Esophagus squamous epithelium (tissue), 5 donors: ENCODE measurements around the gene WNT7B. TPM values are rescaled to one million over a fixed set of nuclear protein-coding genes. Genes with fewer than 3 reads are reported as not detected.

ENCODE experiments used
- DNase-seq: peaks from one replicate; lab custom pipeline; 2025; lab: John Stamatoyannopoulos, UW
- H3K27ac ChIP-seq, 4 donors: fragments of 200-600 bp; sonication (generic); one replicate each; pipeline ENCODE4 v1.5.1; 2016 to 2019; ENCODE audit warnings: mild to moderate bottlenecking in 1 of 4
- H3K27me3 ChIP-seq, 4 donors: fragments of 200-600 bp; sonication (generic); 1 replicate in 3 of 4; 2 replicates in 1 of 4; pipeline versions ENCODE4 v1.5.1 to v1.6.0; 2017 to 2021; ENCODE audit warnings: antibody characterized with exemption in 1 of 4
- H3K36me3 ChIP-seq, 3 donors: fragments of 200-600 bp; sonication (generic); one replicate each; pipeline ENCODE4 v1.5.1; 2016 to 2019
- H3K4me1 ChIP-seq, 3 donors: fragments of 200-600 bp; sonication (generic); one replicate each; pipeline ENCODE4 v1.5.1; 2017 to 2019
- H3K4me3 ChIP-seq, 4 donors: fragments of 200-600 bp; sonication (generic); 1 replicate in 3 of 4; 2 replicates in 1 of 4; pipeline ENCODE4 v1.5.1; 2016 to 2019; ENCODE audit warnings: mild to moderate bottlenecking in 2 of 4, moderate library complexity in 1 of 4
- H3K9me3 ChIP-seq, 3 donors: fragments of 200-600 bp; sonication (generic); one replicate each; pipeline ENCODE4 v1.5.1; 2016 to 2019
- POLR2A ChIP-seq, 4 donors: fragments of 450-650 bp; IDR thresholded peaks; one replicate each; pipeline ENCODE4 v1.6.1; 2017; ENCODE audit warnings: antibody characterized with exemption in 4 of 4, mild to moderate bottlenecking in 4 of 4, moderate library complexity in 3 of 4
- WGBS, 2 donors: methylation state at CpG; one replicate each; pipeline ENCODE4 v1.1.5; 2018; 5-methylcytosine and 5-hydroxymethylcytosine counted together
- intact Hi-C: fragments of 100-400 bp; cut with DNase I; formaldehyde crosslinking; loops from one replicate; pipeline ENCODE4 v1.15.0; 2022
- total RNA-seq, 4 donors: library from RNA; depleted of rRNA; stranded (reverse); fragments of >200 nt; gene quantifications; one replicate each; pipeline ENCODE4 v1.1.0, GENCODE V29; 2016
- TF ChIP-seq, protein P1 (sequence below), 6 experiments: fragments of 450-650 bp in 4 of 6; fragments of 200-600 bp in 2 of 6; sonication (generic) in 2 of 6; IDR thresholded peaks; one replicate each; pipeline ENCODE4 v1.5.1; 2016 to 2019; ENCODE audit warnings: antibody characterized with exemption in 6 of 6, mild to moderate bottlenecking in 4 of 6, moderate library complexity in 4 of 6
- donor health status: DM: yes; HTN: yes; CAD: no.

WNT7B gene
- total RNA-seq, 4 donors from 2014 or later: 10.6 to 27.0 (median 16.1) TPM

- intact Hi-C loops: no loop called here
- TF ChIP-seq, protein P1, sequence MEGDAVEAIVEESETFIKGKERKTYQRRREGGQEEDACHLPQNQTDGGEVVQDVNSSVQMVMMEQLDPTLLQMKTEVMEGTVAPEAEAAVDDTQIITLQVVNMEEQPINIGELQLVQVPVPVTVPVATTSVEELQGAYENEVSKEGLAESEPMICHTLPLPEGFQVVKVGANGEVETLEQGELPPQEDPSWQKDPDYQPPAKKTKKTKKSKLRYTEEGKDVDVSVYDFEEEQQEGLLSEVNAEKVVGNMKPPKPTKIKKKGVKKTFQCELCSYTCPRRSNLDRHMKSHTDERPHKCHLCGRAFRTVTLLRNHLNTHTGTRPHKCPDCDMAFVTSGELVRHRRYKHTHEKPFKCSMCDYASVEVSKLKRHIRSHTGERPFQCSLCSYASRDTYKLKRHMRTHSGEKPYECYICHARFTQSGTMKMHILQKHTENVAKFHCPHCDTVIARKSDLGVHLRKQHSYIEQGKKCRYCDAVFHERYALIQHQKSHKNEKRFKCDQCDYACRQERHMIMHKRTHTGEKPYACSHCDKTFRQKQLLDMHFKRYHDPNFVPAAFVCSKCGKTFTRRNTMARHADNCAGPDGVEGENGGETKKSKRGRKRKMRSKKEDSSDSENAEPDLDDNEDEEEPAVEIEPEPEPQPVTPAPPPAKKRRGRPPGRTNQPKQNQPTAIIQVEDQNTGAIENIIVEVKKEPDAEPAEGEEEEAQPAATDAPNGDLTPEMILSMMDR (IDR thresholded peaks at IDR 0.05): no peak
- no peak for TF ChIP-seq POLR2A (IDR thresholded peaks at IDR 0.05)
- Histone ChIP-seq H3K36me3 (no peaks in the 10 kb centered on the region), H3K27ac (peak overlapping the region; percentile 72 to 97 (median 93)), H3K27me3 (no peaks in the 10 kb centered on the region), H3K4me1 (peaks cover 34 to 88% (median 58%) of the 10 kb centered on the region in 3 donors), H3K4me3 (no peak overlapping the region), H3K9me3 (peaks cover 0 to 7% (median 0%) of the 10 kb centered on the region in 3 donors)
- no peak for DNase-seq
- WGBS, 2 donors: 83 to 90% methylated on average over 1 to 4 of the region's 18 CpGs
Observed at GRCh38 chr22:46011627-46012181, 34.7 kb upstream of the WNT7B start.

DNA sequence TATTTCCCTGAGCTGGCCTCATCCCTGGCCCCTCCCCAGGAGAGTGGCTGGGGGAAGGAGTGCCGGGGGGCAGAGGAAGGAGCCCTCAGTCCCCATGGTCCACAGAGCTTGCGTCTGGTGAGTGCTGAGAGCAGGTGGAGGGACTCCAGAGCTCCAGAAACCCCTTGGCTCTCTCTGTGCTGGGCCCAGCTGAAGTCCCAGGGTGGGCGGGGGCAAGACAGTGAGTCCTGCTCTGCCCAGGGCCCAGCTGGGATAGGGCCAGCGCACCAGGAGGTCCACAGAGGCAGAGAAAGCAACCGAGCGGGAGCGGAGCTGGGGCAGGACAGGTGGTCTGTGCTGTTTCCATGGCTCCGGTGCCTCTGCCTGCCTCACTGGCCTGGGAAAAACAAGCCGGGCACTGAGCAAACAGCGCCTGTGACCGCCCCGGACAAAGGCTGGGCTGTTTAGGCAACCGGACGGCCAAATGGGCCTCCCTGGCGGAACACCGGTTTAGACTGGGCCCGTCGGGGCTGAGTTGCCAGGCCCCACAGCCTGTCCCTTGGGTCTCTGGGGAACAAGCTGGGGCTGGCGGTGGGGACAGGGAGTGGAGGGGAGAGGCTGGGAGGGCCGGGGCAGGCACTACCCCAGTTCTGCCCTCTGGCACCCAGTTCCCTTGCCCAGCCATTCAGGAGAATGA lies 34.1 kb upstream of the WNT7B start:
- Histone ChIP-seq H3K27me3 (no peaks in the 10 kb centered on the region), H3K9me3 (peaks cover 0 to 7% (median 0%) of the 10 kb centered on the region in 3 donors), H3K4me3 (no peak overlapping the region), H3K4me1 (peaks cover 40 to 94% (median 64%) of the 10 kb centered on the region in 3 donors), H3K36me3 (no peaks in the 10 kb centered on the region), H3K27ac (peak overlapping the region; percentile 72 to 97 (median 93))
- 60 to 84% methylated on average over 1 to 6 of the region's 20 CpGs for WGBS, 2 donors
- TF ChIP-seq, protein P1 (IDR thresholded peaks at IDR 0.05): no peak
- TF ChIP-seq POLR2A (IDR thresholded peaks at IDR 0.05): no peak
- no peak for DNase-seq
- intact Hi-C loops: no loop called here

GRCh38 chr22:46010207-46010867 lies 33.4 kb upstream of the WNT7B start:
- H3K9me3 ChIP-seq: peaks cover 0 to 7% (median 0%) of the 10 kb centered on the region in 3 donors
- DNase-seq: no peak
- no peak overlapping the region for H3K4me3 ChIP-seq
- peak overlapping the region; percentile 72 to 97 (median 93) for H3K27ac ChIP-seq
- H3K36me3 ChIP-seq: no peaks in the 10 kb centered on the region
- TF ChIP-seq, protein P1 (IDR thresholded peaks at IDR 0.05): no peak
- TF ChIP-seq POLR2A (IDR thresholded peaks at IDR 0.05): no peak
- peaks cover 42 to 93% (median 66%) of the 10 kb centered on the region in 3 donors for H3K4me1 ChIP-seq
- 34 to 72% methylated on average over 6 to 7 of the region's 8 CpGs for WGBS, 2 donors
- intact Hi-C loops: no loop called here
- H3K27me3 ChIP-seq: no peaks in the 10 kb centered on the region

GRCh38 chr22:46009730-46010129 lies 32.8 kb upstream of the WNT7B start:
- no peak for DNase-seq
- peaks cover 42 to 87% (median 65%) of the 10 kb centered on the region in 3 donors for H3K4me1 ChIP-seq

More at GRCh38 chr22:46009730-46010129, 32.8 kb upstream of the WNT7B start:
- Histone ChIP-seq H3K9me3 (peaks cover 0 to 7% (median 0%) of the 10 kb centered on the region in 3 donors), H3K4me3 (no peak overlapping the region), H3K36me3 (no peaks in the 10 kb centered on the region), H3K27me3 (no peaks in the 10 kb centered on the region), H3K27ac (peak overlapping the region; percentile 9 to 97 (median 55))
- TF ChIP-seq, protein P1 (IDR thresholded peaks at IDR 0.05): no peak
- no peak for TF ChIP-seq POLR2A (IDR thresholded peaks at IDR 0.05)
- WGBS, 2 donors: 78 to 100% methylated on average over 1 to 5 of the region's 5 CpGs
- intact Hi-C loops: no loop called here
